Measurements from ENCODE around the gene SPATC1L.
A peak's percentile ranks its signal among the peaks of the same experiment; 100 is the strongest.

The SPATC1L gene

DNA sequence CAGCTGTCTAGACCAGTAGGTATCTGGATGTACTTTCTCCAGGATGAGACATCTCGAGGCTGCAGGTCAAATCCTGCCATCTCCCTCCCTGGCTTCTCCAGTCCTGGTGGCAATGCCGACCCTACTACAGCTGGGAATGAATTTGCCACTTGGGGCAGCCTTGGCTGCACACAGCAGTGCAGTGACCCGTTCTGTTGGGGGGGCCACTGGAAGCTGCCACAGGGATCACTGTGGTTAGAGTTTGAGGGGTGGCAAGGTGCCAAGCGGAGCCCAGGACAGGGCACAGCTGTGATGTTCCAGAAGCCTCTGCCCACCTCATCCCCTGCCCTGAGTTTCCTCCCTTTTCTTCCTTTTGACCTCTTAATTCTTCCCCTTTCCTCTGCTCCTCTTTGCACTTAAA is 69.3 kb downstream of the SPATC1L start:
- TF ChIP-seq CTCF (IDR thresholded peaks at IDR 0.05) = no peak
- DNase-seq (ENCODE audit: low spot score) = no peak
- no peak overlapping the region for H3K4me3 ChIP-seq
- H3K27ac ChIP-seq = no peak overlapping the region

- no peak for TF ChIP-seq CTCF (IDR thresholded peaks at IDR 0.05)
- H3K4me3 ChIP-seq = no peak overlapping the region
- DNase-seq (ENCODE audit: low spot score) = peak; percentile 53
- no peak overlapping the region for H3K27ac ChIP-seq
Observed at GRCh38 chr21:46113497-46114176, 70.6 kb downstream of the SPATC1L start.

DNA sequence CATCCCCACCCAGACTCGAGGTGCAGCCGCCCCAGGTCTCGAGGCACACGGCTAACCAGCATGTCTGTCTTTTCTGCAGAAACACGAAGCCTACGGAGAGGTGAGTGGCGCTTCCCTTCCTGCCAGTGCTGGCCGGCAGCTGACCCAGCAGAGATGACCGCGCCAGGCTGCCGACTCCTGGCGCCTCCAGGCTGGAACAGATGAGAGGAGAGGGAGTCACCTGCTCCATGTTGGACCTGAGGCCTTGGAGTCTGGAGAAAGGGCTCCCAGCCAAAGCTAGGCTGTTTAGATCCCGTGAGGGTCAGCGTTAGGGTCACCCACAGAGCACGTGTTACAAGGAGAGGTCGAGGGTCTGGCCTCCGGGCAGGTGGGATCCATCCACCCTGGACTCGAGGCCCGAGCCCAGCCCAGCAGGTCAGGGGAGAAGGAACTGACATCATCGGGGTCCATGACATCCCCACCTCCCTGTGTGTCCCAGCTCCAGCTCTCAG is 71.5 kb downstream of the SPATC1L start:
- DNase-seq (ENCODE audit: low spot score) = peak; percentile 65
- Histone ChIP-seq H3K4me3 (no peak overlapping the region), H3K27ac (no peak overlapping the region)
- TF ChIP-seq CTCF (IDR thresholded peaks at IDR 0.05) = no peak

DNA sequence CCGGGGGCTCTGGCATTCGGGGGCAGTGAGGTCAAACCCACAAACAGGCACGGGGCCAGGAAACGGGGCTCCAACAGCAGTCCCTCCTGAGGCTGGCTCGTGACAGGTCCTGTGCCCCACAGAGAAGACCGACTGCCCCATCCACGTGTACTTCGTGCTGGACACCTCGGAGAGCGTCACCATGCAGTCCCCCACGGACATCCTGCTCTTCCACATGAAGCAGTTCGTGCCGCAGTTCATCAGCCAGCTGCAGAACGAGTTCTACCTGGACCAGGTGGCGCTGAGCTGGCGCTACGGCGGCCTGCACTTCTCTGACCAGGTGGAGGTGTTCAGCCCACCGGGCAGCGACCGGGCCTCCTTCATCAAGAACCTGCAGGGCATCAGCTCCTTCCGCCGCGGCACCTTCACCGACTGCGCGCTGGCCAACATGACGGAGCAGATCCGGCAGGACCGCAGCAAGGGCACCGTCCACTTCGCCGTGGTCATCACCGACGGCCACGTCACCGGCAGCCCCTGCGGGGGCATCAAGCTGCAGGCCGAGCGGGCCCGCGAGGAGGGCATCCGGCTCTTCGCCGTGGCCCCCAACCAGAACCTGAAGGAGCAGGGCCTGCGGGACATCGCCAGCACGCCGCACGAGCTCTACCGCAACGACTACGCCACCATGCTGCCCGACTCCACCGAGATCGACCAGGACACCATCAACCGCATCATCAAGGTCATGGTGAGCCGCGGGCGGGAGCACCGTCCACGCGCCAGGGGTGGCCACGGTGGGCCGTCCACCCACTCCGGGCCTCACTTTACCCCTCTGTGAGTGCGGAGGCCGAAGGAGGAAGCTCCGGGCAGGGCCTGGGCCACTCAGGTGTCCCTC is 72.2 kb downstream of the SPATC1L start:
- DNase-seq (ENCODE audit: low spot score) = peak; percentile 68
- H3K4me3 ChIP-seq = no peak overlapping the region
- no peak overlapping the region for H3K27ac ChIP-seq
- no peak for TF ChIP-seq CTCF (IDR thresholded peaks at IDR 0.05)

- Histone ChIP-seq H3K4me3 (peak overlapping the region; percentile 31), H3K27ac (peak overlapping the region in 1 of 2 donors; percentile 82)
- no peak for TF ChIP-seq CTCF (IDR thresholded peaks at IDR 0.05)
- peak; percentile 67 for DNase-seq (ENCODE audit: low spot score)
Observed at GRCh38 chr21:46111193-46111571, 73.1 kb downstream of the SPATC1L start.
